ENCODE results near the gene CXorf65.

GRCh38 chrX:71095981-71096759, 10.4 kb downstream of the CXorf65 start:
- TF ChIP-seq POLR2AphosphoS5 (IDR thresholded peaks at IDR 0.05; ENCODE audit: low read depth, low read length): no peak
- TF ChIP-seq POLR2A (IDR thresholded peaks at IDR 0.05; ENCODE audit: low read depth, low read length): no peak
- TF ChIP-seq PAX5 (IDR thresholded peaks at IDR 0.05; ENCODE audit: insufficient read depth, low read length, severe bottlenecking): no peak
- no peak for TF ChIP-seq TAF1 (IDR thresholded peaks at IDR 0.05; ENCODE audit: low read depth, low read length)
- TF ChIP-seq SPI1 (IDR thresholded peaks at IDR 0.05; ENCODE audit: low read depth, low read length): no peak
